HG03108 (cell line): ENCODE results near the gene OGFR.
A peak's percentile ranks its signal among the peaks of the same experiment; 100 is the strongest.
"Not testable (repeated sequence)": the region's sequence is repeated elsewhere in the genome, so short reads cannot be mapped to it uniquely, and the experiment has no call there.

Source experiments
- ATAC-seq: cut with Tn5 transposase; IDR thresholded peaks from one replicate; pipeline ENCODE4 v1.9.1; 2021; ENCODE audit warnings: moderate library complexity; ENCODE audit not compliant: unreplicated experiment

OGFR gene

DNA sequence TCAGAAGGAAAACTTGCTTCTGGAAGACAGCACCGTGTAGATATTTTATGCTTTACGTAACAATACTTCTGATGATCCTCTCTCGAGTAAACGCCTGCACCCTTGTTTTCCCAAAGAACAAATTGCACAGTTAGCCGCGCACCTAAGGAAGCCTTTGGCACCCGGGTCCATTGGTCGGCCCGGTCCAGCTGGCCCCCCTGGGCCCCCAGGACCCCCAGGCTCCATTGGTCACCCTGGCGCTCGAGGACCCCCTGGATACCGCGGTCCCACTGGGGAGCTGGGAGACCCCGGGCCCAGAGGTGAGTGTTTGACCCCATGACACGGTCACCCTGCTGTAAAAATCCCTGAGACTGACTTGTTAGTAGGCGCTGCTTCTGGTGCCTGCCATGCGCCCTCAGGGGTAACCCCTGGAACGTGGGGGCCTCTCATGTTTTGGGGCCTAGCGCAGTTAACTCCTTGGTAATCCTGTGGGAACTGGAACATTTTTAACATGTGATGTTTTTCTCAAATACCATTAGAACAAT is 32.4 kb downstream of the OGFR start:
- ATAC-seq = no peak

DNA sequence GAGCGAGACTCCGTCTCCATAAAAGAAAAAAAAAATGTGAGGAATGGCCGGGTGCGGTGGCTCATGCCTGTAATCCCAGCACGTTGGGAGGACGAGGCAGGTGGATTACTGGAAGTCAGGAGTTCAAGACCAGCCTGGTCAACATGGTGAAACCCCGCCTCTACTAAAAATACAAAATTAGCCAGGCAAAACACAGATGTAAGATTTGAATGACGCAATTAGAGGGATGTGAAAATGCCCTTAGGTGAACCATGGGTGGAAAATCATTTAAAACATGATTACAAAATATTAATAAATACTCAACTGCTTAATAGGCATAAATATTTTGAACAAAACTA is 33.1 kb downstream of the OGFR start:
- ATAC-seq = peak; percentile 8

DNA sequence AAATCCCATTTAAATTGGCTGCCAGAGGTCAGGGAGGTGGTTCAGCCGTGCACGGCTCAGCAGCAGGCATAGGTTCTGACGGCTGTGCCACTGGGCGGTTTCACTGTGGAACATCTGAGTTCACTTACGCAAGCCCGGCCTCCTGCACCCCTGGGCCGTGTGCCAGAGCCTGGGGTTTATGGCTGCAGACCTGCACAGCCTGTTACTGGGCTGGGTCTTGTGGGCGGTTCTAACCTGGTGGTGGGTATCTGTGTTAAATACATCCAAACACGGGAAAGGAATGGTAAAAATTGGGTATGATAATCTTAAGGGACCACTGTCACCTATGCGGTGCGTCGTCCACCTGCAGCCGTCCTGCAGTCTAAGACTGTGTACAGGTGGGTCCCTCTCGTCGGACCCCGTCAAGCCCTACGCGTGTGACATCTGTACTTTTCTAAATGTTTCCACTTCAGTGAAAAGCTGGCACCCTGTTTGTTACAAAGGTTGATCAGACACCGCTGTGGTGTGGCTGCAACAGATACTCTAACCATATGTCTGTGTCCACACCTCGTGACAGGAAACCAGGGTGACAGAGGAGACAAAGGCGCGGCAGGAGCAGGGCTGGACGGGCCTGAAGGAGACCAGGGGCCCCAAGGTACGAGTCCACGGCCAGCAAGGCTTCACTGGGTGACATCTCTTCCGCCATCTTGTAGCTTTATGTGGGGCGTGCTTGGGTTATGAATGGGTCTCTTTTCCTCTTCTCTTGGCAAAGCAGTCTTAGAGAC is 33.7 kb downstream of the OGFR start:
- ATAC-seq = peak; percentile 71

DNA sequence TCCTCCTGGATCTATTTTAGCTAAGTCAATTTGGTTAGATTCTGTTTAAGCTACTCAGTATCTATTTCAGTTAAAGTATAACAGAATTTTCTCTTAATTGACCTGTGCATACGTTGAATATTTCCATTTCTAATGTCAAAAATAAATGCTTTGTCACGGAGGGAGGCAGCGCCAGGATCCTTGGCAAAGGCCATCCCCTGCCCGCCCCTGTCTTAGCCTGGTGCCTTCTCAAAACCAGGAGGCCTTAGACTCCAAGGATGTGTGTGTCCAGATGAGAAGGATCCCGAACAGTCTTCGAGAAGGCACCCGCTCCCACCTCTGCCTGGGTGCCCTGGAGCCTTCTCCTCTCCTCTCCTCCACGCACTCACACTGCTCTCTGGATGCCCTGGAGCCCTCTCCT is 34.6 kb downstream of the OGFR start:
- no peak for ATAC-seq

DNA sequence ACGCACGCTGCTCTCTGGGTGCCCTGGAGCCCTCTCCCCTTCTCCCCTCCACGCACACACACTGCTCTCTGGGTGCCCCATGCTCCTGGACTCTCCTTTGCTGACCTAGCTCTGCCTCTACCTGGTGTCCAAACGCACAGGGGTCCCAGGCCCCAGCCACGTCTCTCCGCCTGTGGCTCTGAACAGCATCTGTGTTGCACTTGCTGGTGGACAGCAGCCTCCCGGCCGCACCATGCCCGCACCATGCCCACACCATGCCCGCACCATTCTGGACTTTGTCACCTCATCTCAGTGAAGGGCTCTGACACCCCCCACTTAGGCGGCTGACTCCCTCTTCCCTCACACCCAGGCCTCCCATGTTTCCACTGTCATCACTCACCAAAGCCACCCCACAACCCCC is 35.2 kb downstream of the OGFR start:
- no peak for ATAC-seq

DNA sequence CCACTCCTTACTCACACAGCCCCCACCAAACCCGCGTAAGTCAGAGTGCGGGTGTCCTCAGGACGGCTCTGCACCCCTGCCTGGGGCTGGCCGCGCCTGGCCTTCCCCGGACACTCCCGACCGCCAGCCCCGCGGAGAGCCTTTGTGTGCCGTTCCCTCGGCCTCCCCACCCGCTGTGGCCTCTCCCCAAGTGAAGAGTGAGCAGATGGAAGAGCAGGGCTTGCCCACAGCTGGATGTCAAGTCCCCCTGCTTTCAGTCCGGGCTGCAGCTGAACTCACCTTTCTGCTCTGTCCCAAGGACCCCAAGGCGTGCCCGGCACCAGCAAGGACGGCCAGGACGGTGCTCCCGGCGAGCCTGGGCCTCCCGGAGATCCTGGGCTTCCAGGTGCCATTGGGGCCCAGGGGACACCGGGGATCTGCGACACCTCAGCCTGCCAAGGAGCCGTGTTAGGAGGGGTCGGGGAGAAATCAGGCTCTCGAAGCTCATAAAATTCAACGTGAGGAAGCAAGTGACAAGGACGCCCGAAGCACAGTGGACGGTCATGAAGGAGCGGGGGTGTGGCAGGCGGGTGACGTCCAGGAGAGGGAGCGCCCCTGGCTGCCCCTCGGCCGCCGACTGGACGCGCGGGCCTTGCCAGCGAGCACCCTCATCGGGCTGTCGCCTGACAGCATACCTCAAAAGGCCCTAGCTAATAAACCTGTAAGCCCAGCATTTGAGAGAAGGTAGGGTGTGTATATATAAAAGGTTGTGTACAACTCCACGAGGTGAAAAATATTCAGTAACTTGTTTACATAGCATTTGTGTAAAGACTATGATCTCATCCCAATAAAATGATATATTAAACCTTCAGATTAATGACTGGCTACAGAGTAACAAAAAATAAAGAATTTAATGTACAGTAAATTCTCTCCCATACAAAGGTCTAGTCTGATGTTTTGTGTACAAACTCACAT is 35.9 kb downstream of the OGFR start:
- no peak for ATAC-seq

DNA sequence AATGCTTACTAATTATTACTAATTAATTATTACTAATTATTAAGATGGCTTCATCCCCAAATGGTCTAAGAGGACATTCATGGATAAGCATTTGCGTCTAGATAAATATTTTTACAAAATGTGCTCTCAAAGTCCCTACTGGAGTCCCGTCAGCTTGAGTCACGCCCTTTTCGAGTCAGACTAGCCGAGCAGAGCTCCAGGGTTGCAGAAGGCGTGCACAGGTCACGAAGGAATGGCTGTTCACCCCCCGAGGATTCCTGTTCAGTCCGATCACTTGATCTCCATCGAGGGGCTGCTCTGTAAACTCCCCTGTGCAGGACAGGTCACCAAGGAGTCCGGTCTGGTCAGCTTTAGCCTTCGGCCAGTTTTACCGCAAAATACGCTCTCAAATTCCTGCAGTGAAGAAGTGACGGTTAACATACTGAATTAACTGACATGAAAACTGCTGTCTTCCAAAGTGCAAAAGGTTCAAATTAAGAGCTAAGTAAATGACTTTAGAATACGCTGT is 37.1 kb downstream of the OGFR start:
- no peak for ATAC-seq

DNA sequence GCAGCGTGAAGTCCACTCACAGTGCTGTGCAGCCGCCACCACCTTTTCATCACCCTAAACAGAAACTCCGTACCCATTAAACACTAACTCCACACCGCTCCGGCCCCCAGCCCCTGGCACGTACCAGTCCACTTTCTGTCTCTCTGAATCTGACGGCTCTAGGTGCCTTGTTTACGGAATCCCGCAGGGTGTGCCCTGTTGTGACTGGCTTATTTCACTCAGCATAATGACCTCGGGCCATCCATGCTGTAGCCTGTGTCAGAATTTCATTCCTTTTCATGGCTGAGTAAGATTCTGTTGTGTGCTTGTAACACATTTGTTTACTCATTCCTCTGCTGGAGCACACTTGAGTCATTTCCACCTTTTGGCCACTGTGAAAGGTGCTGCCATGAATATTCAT is 39.0 kb downstream of the OGFR start:
- ATAC-seq = no peak

DNA sequence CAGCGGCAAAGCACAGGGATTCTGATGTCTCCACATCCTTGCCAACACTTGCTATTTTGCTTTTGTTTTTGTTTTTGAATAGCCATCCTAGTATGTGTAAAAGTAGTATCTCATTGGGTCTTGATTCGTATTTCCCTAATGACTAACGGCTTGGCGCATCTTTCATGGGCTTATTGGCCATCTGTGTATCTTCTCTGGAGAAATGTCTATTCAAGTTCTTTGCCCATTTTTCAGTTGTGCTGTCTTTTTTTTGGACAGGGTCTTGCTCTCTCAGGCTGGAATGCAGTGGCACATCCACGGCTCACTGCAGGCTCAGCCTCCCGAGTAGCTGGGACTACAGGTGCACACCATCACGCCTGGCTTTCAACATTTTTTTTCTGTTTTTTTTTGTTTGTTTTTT is 39.5 kb downstream of the OGFR start:
- ATAC-seq = no peak

DNA sequence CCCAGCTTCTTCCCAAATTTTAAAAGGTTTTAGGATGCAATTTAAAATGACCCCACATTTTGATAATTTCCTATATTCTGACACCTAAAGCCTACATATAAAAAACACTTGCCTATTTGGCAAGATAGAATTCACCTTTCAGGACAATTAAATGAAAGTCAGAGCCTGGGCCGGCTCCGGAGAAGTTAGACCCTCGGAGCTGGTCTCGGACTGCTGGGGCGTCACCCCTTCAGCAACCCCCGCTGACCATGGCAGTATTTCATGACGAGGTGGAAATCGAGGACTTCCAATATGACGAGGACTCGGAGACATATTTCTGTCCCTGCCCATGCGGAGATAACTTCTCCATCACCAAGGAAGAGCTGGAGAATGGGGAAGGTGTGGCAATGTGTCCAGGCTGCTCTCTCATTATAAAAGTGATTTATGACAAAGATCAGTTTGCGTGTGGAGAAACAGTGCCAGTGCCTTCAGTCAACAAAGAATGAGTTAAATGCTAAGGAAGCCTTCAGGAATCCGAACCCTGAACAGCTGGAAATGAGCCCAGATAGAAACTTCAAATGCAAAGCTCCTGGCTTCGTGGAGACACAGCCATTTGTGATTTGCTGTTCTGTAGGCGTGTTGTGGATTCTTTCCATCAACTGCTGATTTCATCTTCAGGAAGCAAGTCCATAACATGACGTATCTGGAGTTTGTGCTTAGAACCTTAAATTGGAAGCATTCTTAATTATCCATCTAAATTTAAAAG is 41.0 kb downstream of the OGFR start:
- no peak for ATAC-seq

DNA sequence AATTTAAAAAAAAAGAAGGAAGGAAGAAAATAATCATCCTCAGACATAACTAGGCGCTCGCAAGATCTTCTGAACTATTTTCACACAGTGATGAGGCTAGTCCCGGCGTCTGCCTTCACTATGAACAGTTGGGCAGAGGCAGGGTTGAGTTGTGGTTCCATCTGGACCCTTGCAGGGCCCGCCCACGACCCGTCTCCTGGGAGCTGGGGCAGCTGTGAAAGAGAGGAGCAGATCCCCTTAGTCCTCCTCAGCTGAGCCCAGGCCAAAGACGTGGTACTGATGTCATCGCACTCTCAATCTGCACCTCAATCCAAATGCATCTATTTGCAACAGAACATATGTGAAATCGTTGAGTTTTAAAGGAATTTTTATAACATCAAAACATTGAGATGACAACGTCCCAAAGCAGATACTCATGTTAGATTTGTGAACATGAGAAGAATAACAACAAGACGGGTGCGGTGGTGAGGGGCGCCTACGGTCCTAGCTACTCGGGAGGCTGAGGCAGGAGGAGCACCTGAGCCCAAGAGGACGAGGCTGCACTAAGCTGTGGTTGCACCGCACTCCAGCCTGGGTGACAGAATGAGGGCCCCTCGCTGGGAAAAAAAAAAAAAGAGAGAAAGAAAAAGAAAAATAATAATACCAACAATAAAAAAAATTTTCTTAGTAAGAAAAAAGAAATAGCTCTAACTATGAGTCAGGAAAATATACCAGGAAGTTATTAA is 41.7 kb downstream of the OGFR start:
- no peak for ATAC-seq

DNA sequence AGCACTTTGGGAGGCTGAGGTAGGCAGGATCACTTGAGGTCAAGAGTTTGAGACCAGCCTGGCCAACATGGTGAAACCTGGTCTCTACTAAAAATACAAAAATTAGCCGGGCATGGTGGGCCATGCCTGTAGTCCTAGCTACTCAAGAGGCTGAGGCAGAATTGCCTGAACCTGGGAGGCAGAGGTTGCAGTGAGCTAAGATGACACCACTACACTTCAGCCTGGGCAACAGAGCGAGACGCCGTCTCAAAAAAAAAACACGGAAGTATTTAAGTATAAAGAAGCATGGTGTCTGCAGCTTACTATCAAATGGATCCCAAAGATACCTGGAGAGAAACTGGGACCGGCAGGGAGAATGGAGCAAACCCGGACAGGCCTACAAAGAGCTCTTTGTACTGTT is 44.3 kb downstream of the OGFR start:
- not testable (repeated sequence) for ATAC-seq

DNA sequence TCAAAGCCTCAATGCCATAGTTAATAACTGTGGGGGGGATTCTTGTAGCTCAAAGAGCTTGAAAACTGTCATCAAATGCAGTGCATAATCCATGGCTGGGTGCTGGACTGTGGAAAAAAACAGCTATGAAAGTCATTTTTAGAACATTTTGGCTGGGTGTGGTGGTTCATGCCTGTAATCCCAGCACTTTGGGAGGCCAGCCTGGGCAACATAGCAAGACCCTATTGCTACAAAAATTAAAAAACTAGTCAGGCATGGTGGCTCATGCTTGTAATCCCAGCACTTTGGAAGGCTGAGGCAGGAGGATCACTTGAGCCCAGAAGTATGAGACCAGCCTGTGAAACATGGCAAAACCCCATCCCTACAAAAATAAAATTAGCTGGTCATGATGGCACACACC is 44.8 kb downstream of the OGFR start:
- ATAC-seq = no peak

DNA sequence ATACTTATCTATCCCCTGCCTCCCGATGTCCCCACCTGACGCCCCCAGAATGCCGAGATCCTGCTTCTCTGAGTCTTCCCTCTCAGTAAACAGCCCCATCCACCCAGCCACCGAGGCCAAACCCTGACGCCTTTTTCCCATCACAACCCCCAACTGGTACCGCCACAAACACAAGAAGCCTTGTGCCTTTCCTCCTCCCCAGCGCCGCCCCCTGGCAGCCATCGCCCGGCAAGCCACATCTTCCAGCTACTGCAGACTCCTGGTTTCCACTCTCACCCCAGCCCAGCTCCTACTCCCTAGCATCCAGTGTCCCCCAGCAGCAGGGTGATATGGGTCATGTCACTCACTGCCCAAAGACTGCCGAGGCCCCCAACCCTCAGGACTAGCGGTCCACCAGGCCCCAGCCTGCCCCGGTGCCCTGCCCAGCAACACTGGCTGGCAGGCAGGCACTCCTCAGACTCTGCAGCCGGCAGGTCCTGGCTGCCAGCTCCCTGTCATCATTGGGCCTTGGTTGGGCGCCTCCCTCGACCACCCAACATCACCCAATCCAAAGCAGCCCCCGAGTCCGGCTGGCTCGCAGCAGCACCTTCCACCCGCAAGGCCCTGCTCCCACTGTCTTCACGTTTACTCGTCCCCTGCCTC is 45.8 kb downstream of the OGFR start:
- ATAC-seq = no peak

DNA sequence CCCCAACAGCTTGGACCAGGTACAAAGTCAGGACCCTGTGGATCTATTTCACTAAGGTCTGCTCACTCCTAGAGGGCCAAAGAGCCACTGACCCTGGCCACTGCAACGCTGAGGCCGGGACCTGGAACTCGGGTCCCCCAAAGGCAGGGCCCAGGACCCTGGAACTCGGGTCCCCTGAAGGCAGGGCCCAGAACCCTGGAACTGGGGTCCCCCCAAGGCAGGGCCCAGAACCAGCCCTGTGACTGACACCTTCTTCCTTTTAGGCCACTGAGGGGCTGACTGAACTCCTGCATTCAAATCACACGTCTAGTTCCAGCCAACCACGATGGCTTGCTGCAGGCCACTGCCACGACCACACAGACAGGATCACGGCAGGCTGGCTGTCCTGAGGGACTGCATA is 47.6 kb downstream of the OGFR start:
- ATAC-seq = no peak

DNA sequence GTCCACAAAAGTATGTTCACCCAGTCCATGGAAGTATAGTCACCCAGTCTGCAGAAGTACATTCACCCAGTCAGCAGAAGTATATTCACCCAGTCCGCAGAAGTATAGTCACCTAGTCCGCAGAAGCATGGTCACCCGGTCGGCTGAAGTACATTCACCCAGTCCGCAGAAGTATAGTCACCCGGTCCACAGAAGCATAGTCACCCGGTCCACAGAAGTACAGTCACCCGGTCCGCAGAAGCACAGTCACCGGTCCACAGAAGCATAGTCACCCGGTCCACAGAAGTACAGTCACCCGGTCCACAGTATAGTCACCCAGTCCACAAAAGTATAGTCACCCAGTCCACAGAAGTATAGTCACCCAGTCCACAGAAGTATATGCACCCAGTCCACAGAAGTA is 48.2 kb downstream of the OGFR start:
- no peak for ATAC-seq

DNA sequence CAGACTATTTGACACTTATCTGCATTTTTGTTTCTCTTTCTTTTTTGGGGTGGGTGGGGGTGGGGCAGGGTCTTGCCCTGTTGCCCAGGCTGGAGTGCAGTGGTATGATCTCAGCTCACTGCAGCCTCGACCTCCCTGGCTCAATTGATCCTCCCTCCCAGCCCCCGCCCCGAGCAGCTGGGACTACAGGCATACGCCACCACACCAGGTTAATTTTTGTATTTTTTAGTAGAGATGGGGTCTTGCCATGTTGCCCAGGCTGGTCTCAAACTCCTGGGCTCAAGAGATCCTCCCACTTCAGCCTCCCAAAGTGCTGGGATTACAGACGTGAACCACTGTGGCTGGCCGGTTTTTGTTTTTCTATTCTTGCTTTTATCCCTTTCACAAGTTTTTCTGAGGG is 48.7 kb downstream of the OGFR start:
- not testable (repeated sequence) for ATAC-seq

DNA sequence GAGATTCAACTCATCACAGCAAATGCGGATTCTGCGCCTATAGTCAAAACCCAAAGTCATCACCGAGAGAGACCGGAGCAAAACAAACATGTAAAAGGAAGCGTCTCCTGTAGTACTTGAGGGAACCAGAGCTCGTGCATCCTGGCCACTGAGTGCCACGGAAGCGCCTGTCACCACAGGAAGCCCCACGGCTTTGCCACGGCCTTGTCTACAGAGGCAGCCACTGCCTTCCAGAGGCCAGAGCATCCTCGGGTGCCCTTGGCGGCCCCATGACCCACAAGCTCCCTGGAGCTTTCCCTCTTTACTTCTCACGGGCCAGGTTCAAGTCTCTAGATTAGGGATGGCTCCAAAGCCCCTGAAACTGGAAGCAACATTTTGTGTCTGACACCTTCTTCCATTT is 49.5 kb downstream of the OGFR start:
- ATAC-seq = no peak

DNA sequence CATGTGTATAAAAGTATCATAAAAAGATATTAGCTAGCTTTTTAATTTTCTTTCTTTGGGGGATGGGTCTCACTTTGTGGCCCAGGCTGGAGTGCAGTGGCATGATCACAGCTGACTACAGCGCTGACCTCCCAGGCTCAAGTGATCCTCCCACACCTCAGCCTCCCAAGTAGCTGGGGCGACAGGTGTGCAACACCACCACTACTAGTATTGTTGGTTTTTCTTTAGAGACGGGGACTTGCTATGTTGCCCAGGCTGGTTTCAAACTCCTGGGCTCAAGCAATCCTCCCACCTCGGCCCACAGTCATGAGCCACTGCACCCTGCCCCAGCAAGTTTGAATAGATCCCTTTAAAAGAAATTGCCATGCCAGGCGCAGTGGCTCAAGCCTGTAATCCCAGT is 50.5 kb downstream of the OGFR start:
- ATAC-seq = no peak
